H1 (cell line): ENCODE results near the gene ZNF618. TPM values are rescaled to one million over a fixed set of nuclear protein-coding genes. Genes with fewer than 3 reads are reported as not detected.

Experiments used
- CTCF ChIA-PET: fragments of 300-600 bp; sonication (Branson Sonifier 250); formaldehyde crosslinking; loops from one replicate; lab custom pipeline; 2021; ENCODE audit not compliant: partially characterized antibody; lab: Charles Lee
- POLR2A ChIA-PET: fragments of 300-600 bp; sonication (Branson Sonifier 250); formaldehyde crosslinking; loops from one replicate; lab custom pipeline; 2021; ENCODE audit warnings: inconsistent platforms; ENCODE audit not compliant: partially characterized antibody; lab: Charles Lee
- DNase-seq, 2 experiments: peaks; one replicate each; pipeline versions ENCODE4 v3.0.0 to v3.0.0-alpha.2; 2010 to 2022; ENCODE audit warnings: low spot score in 2 of 2, low read depth in 1 of 2, mixed read lengths in 1 of 2
- FAIRE-seq: peaks from 2 replicates; lab custom pipeline; 2011; peaks lifted over from hg19 to GRCh38; lab: Jason Lieb, UNC
- H2AFZ ChIP-seq: 2 replicates; pipeline ENCODE4 v1.8.1; 2012; ENCODE audit warnings: low read length, inconsistent platforms
- H2AK5ac ChIP-seq: 2 replicates; pipeline ENCODE4 v1.6.1; 2013; ENCODE audit warnings: low read depth, low read length
- H2BK120ac ChIP-seq: replicated peaks from 2 replicates; pipeline ENCODE3; 2013; ENCODE audit warnings: low read depth, low read length, inconsistent platforms
- H2BK12ac ChIP-seq: 2 replicates; pipeline ENCODE4 v1.6.1; 2013; ENCODE audit warnings: low read depth, low read length
- H2BK15ac ChIP-seq: 2 replicates; pipeline ENCODE4 v1.6.1; 2013; ENCODE audit warnings: low read length
- H2BK20ac ChIP-seq: 2 replicates; pipeline ENCODE4 v1.6.1; 2013; ENCODE audit warnings: low read length
- H2BK5ac ChIP-seq: 2 replicates; pipeline ENCODE4 v1.6.1; 2013; ENCODE audit warnings: low read depth, low read length
- H3K14ac ChIP-seq: 2 replicates; pipeline ENCODE4 v1.6.1; 2013; ENCODE audit warnings: inconsistent platforms; ENCODE audit not compliant: insufficient read length
- H3K18ac ChIP-seq: 2 replicates; pipeline ENCODE4 v1.6.1; 2013; ENCODE audit warnings: low read length; ENCODE audit errors: extremely low read depth
- H3K23ac ChIP-seq: 2 replicates; pipeline ENCODE4 v1.6.1; 2013; ENCODE audit warnings: inconsistent platforms; ENCODE audit not compliant: insufficient read length
- H3K23me2 ChIP-seq: 2 replicates; pipeline ENCODE4 v1.6.1; 2013; ENCODE audit warnings: low read depth, low read length
- H3K27ac ChIP-seq: 2 replicates; pipeline ENCODE4 v1.6.1; 2011; ENCODE audit warnings: low read depth, low read length, inconsistent platforms
- H3K27me3 ChIP-seq, 4 experiments: replicated peaks in 1 of 4; 1 replicate in 1 of 4; 2 replicates in 3 of 4; pipeline versions ENCODE4 v1.6.1 to v1.8.1; 2011 to 2013; ENCODE audit warnings: low read length in 3 of 4, mild to moderate bottlenecking in 3 of 4, inconsistent platforms in 2 of 4, mixed read lengths in 2 of 4, moderate library complexity in 1 of 4; ENCODE audit not compliant: control insufficient read depth in 3 of 4, insufficient read depth in 3 of 4; ENCODE audit errors: extremely low read depth in 1 of 4
- H3K36me3 ChIP-seq, 4 experiments: 2 replicates each; pipeline versions ENCODE4 v1.6.1 to v1.8.1; 2011 to 2013; ENCODE audit warnings: mild to moderate bottlenecking in 4 of 4, low read length in 3 of 4, moderate library complexity in 2 of 4, control low read depth in 1 of 4, inconsistent platforms in 1 of 4; ENCODE audit not compliant: insufficient read depth in 4 of 4, control insufficient read depth in 2 of 4
- H3K4ac ChIP-seq: replicated peaks from 2 replicates; pipeline ENCODE3; 2013; ENCODE audit warnings: low read length, low read depth, mixed read lengths, inconsistent platforms; ENCODE audit not compliant: insufficient read length
- H3K4me1 ChIP-seq, 4 experiments: replicated peaks in 1 of 4; 1 replicate in 1 of 4; 2 replicates in 3 of 4; pipeline versions ENCODE4 v1.6.1 to v1.8.1; 2011 to 2013; ENCODE audit warnings: low read length in 3 of 4, inconsistent platforms in 2 of 4, mixed read lengths in 1 of 4; ENCODE audit not compliant: insufficient read depth in 4 of 4, control insufficient read depth in 3 of 4
- H3K4me2 ChIP-seq, 2 experiments: 2 replicates each; pipeline versions ENCODE4 v1.6.1 to v1.8.1; 2011 to 2013; ENCODE audit warnings: low read depth in 2 of 2, low read length in 2 of 2, control low read depth in 1 of 2, inconsistent platforms in 1 of 2, mild to moderate bottlenecking in 1 of 2; ENCODE audit not compliant: insufficient read depth in 1 of 2
- H3K4me3 ChIP-seq, 4 experiments: fragments of 200-600, 300-600 bp in 1 of 4; sonication (generic), shearing (Covaris generic), sonication (Bioruptor Twin) in 1 of 4; 2 replicates each; pipeline versions ENCODE4 v1.5.1 to v1.8.1; 2011 to 2016; ENCODE audit warnings: low read length in 4 of 4, low read depth in 3 of 4, control low read depth in 2 of 4, inconsistent platforms in 2 of 4, mild to moderate bottlenecking in 2 of 4, mixed read lengths in 1 of 4, moderate library complexity in 1 of 4; ENCODE audit not compliant: insufficient read depth in 2 of 4; ENCODE audit errors: extremely low read depth in 1 of 4
- H3K56ac ChIP-seq: replicated peaks from 2 replicates; pipeline ENCODE3; 2013; ENCODE audit warnings: low read depth, mild to moderate bottlenecking, mixed read lengths, low read length, inconsistent platforms; ENCODE audit not compliant: insufficient read length
- H3K79me1 ChIP-seq: 2 replicates; pipeline ENCODE4 v1.6.1; 2013; ENCODE audit warnings: low read depth, low read length, control low read depth
- H3K79me2 ChIP-seq, 2 experiments: 2 replicates each; pipeline versions ENCODE4 v1.6.1 to v1.8.1; 2012 to 2013; ENCODE audit warnings: low read length in 2 of 2, mild to moderate bottlenecking in 2 of 2, inconsistent platforms in 1 of 2; ENCODE audit not compliant: insufficient read depth in 2 of 2, control insufficient read depth in 1 of 2
- H3K9ac ChIP-seq, 4 experiments: replicated peaks in 1 of 4; 1 replicate in 1 of 4; 2 replicates in 3 of 4; pipeline versions ENCODE4 v1.6.1 to v1.8.1; 2011 to 2013; ENCODE audit warnings: low read depth in 3 of 4, low read length in 3 of 4, control low read depth in 2 of 4, mild to moderate bottlenecking in 2 of 4, moderate library complexity in 2 of 4, inconsistent platforms in 1 of 4; ENCODE audit errors: extremely low read depth in 1 of 4
- H3K9me3 ChIP-seq, 2 experiments: 2 replicates each; pipeline versions ENCODE4 v1.6.1 to v1.8.1; 2012 to 2013; ENCODE audit warnings: mild to moderate bottlenecking in 2 of 2, moderate library complexity in 2 of 2, control low read depth in 1 of 2, inconsistent platforms in 1 of 2, low read depth in 1 of 2, low read length in 1 of 2, mixed read lengths in 1 of 2; ENCODE audit not compliant: insufficient read depth in 2 of 2
- H4K20me1 ChIP-seq, 2 experiments: replicated peaks in 1 of 2; 2 replicates each; pipeline versions ENCODE3 to v1.8.1; 2011 to 2013; ENCODE audit warnings: inconsistent platforms in 2 of 2, low read length in 2 of 2, mild to moderate bottlenecking in 1 of 2; ENCODE audit not compliant: insufficient read depth in 2 of 2, control insufficient read depth in 1 of 2
- H4K5ac ChIP-seq: 2 replicates; pipeline ENCODE4 v1.6.1; 2013; ENCODE audit warnings: low read length, low read depth, mixed read lengths, inconsistent platforms; ENCODE audit not compliant: insufficient read length
- H4K8ac ChIP-seq: 2 replicates; pipeline ENCODE4 v1.8.0; 2013; ENCODE audit warnings: mild to moderate bottlenecking, moderate library complexity, low read length, inconsistent platforms; ENCODE audit not compliant: insufficient read depth; ENCODE audit errors: extremely low read depth
- H4K91ac ChIP-seq: replicated peaks from 2 replicates; pipeline ENCODE3; 2013; ENCODE audit warnings: low read length, mixed read lengths, inconsistent platforms; ENCODE audit not compliant: insufficient read length
- CBX5 ChIP-seq: fragments of 300-800, 300-1000 bp; sonication (generic); IDR thresholded peaks from 2 replicates; pipeline ENCODE4 v1.7.1; 2016; ENCODE audit warnings: antibody characterized with exemption, low read length, low read depth
- CHD2 ChIP-seq: IDR thresholded peaks from 2 replicates; pipeline ENCODE4 v1.6.1; 2012; ENCODE audit warnings: low read length, improper control_type of control experiment
- CTBP2 ChIP-seq: IDR thresholded peaks from 2 replicates; pipeline ENCODE4 v1.7.0; 2011; ENCODE audit warnings: borderline replicate concordance, mild to moderate bottlenecking, moderate library complexity, mixed read lengths, low read length; ENCODE audit not compliant: insufficient read depth, insufficient read length
- EP300 ChIP-seq, 2 experiments: IDR thresholded peaks; 1 replicate in 1 of 2; 2 replicates in 1 of 2; pipeline ENCODE4 v1.6.1; 2011 to 2012; ENCODE audit warnings: low read depth in 2 of 2, low read length in 2 of 2, mild to moderate bottlenecking in 2 of 2, borderline replicate concordance in 1 of 2, inconsistent platforms in 1 of 2, moderate library complexity in 1 of 2
- GTF2F1 ChIP-seq: IDR thresholded peaks from 2 replicates; pipeline ENCODE4 v1.6.1; 2012; ENCODE audit warnings: low read depth, low read length, improper control_type of control experiment, borderline replicate concordance
- RXRA ChIP-seq: IDR thresholded peaks from 2 replicates; pipeline ENCODE4 v1.6.1; 2011; ENCODE audit warnings: low read depth, mild to moderate bottlenecking, low read length, moderate library complexity; ENCODE audit not compliant: insufficient read depth
- SAP30 ChIP-seq: fragments of 300-600 bp; sonication (generic); IDR thresholded peaks from 2 replicates; pipeline ENCODE4 v1.7.1; 2012; ENCODE audit warnings: low read length, moderate library complexity, mild to moderate bottlenecking, inconsistent platforms; ENCODE audit not compliant: insufficient read depth, insufficient replicate concordance
- SIX5 ChIP-seq: IDR thresholded peaks from 2 replicates; pipeline ENCODE4 v1.6.1; 2011; ENCODE audit warnings: mild to moderate bottlenecking, low read depth, low read length
- SP1 ChIP-seq: IDR thresholded peaks from 2 replicates; pipeline ENCODE4 v1.6.1; 2011; ENCODE audit warnings: low read depth, low read length
- SP4 ChIP-seq: IDR thresholded peaks from 2 replicates; pipeline ENCODE4 v1.6.1; 2012; ENCODE audit warnings: low read length, inconsistent platforms
- TEAD4 ChIP-seq: IDR thresholded peaks from 2 replicates; pipeline ENCODE4 v1.6.1; 2012; ENCODE audit warnings: low read depth, low read length, inconsistent platforms, mixed read lengths
- WGBS, 2 experiments: shearing (Covaris generic) in 1 of 2; methylation state at CpG; one replicate each; pipeline versions ENCODE4 v1.1.6 to v1.1.7; 2013 to 2015; ENCODE audit warnings: low lambda C conversion rate in 2 of 2, mixed read lengths in 2 of 2, inconsistent platforms in 1 of 2, low coverage in 1 of 2, missing lambda C conversion rate in 1 of 2; ENCODE audit not compliant: insufficient replicate concordance in 2 of 2, insufficient coverage in 1 of 2, insufficient read length in 1 of 2; ENCODE audit errors: extremely low coverage in 1 of 2, missing lambda C conversion rate in 1 of 2; 5-methylcytosine and 5-hydroxymethylcytosine counted together
- polyA plus RNA-seq, 7 experiments: library from polyadenylated mRNA; depleted of rRNA in 3 of 7; stranded (reverse) in 5 of 7; unstranded in 2 of 7; fragments of >200 nt in 5 of 7; fragments of 200-250 nt in 2 of 7; gene quantifications; 1 replicate in 5 of 7; 2 replicates in 1 of 7; 4 replicates in 1 of 7; pipeline versions ENCODE4 v1.2.1 to v1.2.3, GENCODE V29; 2011 to 2013; ENCODE audit warnings: missing spikeins in 2 of 7, mixed read lengths in 2 of 7
- total RNA-seq: library from RNA; stranded (reverse); fragmentation: NEBNext Ultra II Directional; extraction: Animal tissue kit (Norgen Biotek cat#: 25700); gene quantifications from 2 replicates; pipeline ENCODE4 v1.2.1, GENCODE V29; 2021
- TF ChIP-seq, protein P1 (sequence below), 3 experiments: IDR thresholded peaks; 1 replicate in 2 of 3; 2 replicates in 1 of 3; pipeline versions ENCODE4 v1.5.1 to v1.6.1; 2011; ENCODE audit warnings: low read length in 3 of 3, mild to moderate bottlenecking in 3 of 3, inconsistent platforms in 2 of 3, low read depth in 1 of 3, moderate library complexity in 1 of 3; ENCODE audit not compliant: insufficient read depth in 1 of 3; ENCODE audit errors: control extremely low read depth in 1 of 3

ZNF618 gene
- total and polyA plus RNA-seq, 2 of the 8 experiments (the other 6 are each of a cell fraction or from before 2014, with no cell fraction given), result 9.6 to 28.5 TPM

DNA sequence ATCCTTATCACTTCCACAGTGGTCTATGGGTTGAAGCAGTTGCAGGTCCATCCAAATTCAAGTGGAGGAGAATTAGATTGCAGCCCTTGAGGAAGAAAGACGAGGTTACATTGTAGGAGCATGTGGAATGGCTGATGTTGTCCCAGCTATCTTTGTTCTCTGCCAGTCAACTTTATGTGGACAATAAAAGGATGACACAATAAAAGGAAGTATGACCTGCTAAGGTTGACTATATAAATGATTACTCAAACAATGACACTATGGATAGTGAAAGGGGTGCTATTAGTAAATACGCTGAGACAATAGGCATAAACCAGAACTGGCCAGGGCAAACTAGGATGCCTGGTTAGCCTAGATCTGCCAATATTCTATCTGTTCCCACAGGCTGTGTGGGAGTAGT, 12.8 kb upstream of the ZNF618 start:
- Histone ChIP-seq H3K4me2 (no peak overlapping the region), H3K4me3 (no peak overlapping the region), H4K91ac (no peak overlapping the region), H3K9ac (no peak overlapping the region), H3K18ac (no peak overlapping the region), H3K56ac (no peak overlapping the region), H2BK15ac (no peak overlapping the region), H4K20me1 (no peaks in the 10 kb centered on the region), H2BK20ac (no peak overlapping the region), H4K5ac (no peak overlapping the region), H3K27me3 (no peaks in the 10 kb centered on the region), H3K79me2 (no peaks in the 10 kb centered on the region), H3K79me1 (no peaks in the 10 kb centered on the region), H3K36me3 (no peaks in the 10 kb centered on the region), H3K23me2 (no peaks in the 10 kb centered on the region; the same call in 1 of the 2 replicates), H3K4ac (no peak overlapping the region), H4K8ac (no peak overlapping the region), H2BK5ac (no peak overlapping the region), H2BK120ac (no peak overlapping the region), H3K14ac (no peak overlapping the region), H2AFZ (no peak overlapping the region), H3K23ac (no peak overlapping the region), H2AK5ac (no peak overlapping the region), H2BK12ac (no peak overlapping the region), H3K4me1 (peaks cover 0 to 5% (median 2%) of the 10 kb centered on the region in 4 experiments; a peak in 3 of 7 replicates), H3K9me3 (no peaks in the 10 kb centered on the region), H3K27ac (no peak overlapping the region)
- ChIA-PET CTCF (interaction anchor here (0.6 to 2.1 kb wide), 6 partner anchors 10 to 170 kb away, joined by 3 to 11 read pairs (median 3); no protein-coding TSS in a partner anchor), POLR2A (no interaction called here)
- no peak for DNase-seq
- 85% methylated on average over 2 of the region's 2 CpGs; no CpG with 5 or more reads in 1 of the 2 experiments for WGBS, 2 experiments
- FAIRE-seq, result no peak
- TF ChIP-seq CBX5 (no peak), GTF2F1 (no peak), SP4 (no peak), SP1 (no peak), SAP30 (no peak), TEAD4 (no peak), SIX5 (no peak), RXRA (no peak), CHD2 (no peak), CTBP2 (no peak), EP300 (IDR thresholded peaks at IDR 0.05; ENCODE audit: borderline replicate concordance in 1 of 2, low read depth in 2 of 2, low read length in 2 of 2) (no peak)
- TF ChIP-seq, protein P1, sequence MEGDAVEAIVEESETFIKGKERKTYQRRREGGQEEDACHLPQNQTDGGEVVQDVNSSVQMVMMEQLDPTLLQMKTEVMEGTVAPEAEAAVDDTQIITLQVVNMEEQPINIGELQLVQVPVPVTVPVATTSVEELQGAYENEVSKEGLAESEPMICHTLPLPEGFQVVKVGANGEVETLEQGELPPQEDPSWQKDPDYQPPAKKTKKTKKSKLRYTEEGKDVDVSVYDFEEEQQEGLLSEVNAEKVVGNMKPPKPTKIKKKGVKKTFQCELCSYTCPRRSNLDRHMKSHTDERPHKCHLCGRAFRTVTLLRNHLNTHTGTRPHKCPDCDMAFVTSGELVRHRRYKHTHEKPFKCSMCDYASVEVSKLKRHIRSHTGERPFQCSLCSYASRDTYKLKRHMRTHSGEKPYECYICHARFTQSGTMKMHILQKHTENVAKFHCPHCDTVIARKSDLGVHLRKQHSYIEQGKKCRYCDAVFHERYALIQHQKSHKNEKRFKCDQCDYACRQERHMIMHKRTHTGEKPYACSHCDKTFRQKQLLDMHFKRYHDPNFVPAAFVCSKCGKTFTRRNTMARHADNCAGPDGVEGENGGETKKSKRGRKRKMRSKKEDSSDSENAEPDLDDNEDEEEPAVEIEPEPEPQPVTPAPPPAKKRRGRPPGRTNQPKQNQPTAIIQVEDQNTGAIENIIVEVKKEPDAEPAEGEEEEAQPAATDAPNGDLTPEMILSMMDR (IDR thresholded peaks at IDR 0.05; ENCODE audit: control extremely low read depth in 1 of 3, insufficient read depth in 1 of 3, low read depth in 1 of 3, low read length in 3 of 3), result no peak
